SU-DHL-6 (cell line): ENCODE measurements around the gene SDF2L1.
"Not testable (repeated sequence)": the region's sequence is repeated elsewhere in the genome, so short reads cannot be mapped to it uniquely, and the experiment has no call there.

ENCODE experiments used
- H2AFZ ChIP-seq: fragments of 200-600 bp; sonication (generic); 2 replicates; pipeline ENCODE4 v1.6.1; 2014; ENCODE audit warnings: low read depth, mild to moderate bottlenecking, moderate library complexity, mixed read lengths, antibody characterized with exemption, low read length; ENCODE audit not compliant: severe bottlenecking
- H3F3A ChIP-seq: fragments of 200-600 bp; shearing (Covaris generic); 2 replicates; pipeline ENCODE4 v1.6.0; 2016; ENCODE audit warnings: antibody characterized with exemption, mild to moderate bottlenecking; ENCODE audit not compliant: insufficient read depth
- H3K27ac ChIP-seq: fragments of 200-600 bp; sonication (generic); 2 replicates; pipeline ENCODE4 v1.5.1; 2016; ENCODE audit warnings: low read depth, mild to moderate bottlenecking, low read length, moderate library complexity, mixed read lengths
- H3K27me3 ChIP-seq: fragments of 200-600 bp; sonication (generic), shearing (Covaris generic); 2 replicates; pipeline ENCODE4 v1.6.0; 2014; ENCODE audit warnings: mild to moderate bottlenecking, low read length
- H3K36me3 ChIP-seq: fragments of 200-600 bp; sonication (generic); 2 replicates; pipeline ENCODE4 v1.6.1; 2014; ENCODE audit warnings: mild to moderate bottlenecking, low read length, mixed read lengths
- H3K4me2 ChIP-seq: fragments of 300-600, 200-600 bp; shearing (Covaris generic), sonication (generic); 2 replicates; pipeline ENCODE4 v1.6.0; 2014; ENCODE audit warnings: low read length, low read depth, mild to moderate bottlenecking; ENCODE audit not compliant: poor library complexity, severe bottlenecking
- H3K4me3 ChIP-seq: fragments of 200-600 bp; sonication (generic); 2 replicates; pipeline ENCODE4 v1.5.1; 2014; ENCODE audit warnings: antibody characterized with exemption, low read length, mild to moderate bottlenecking, mixed read lengths; ENCODE audit not compliant: insufficient read depth, poor library complexity, severe bottlenecking
- H3K79me2 ChIP-seq: fragments of 200-600 bp; sonication (generic); 2 replicates; pipeline ENCODE4 v1.6.1; 2014; ENCODE audit warnings: mild to moderate bottlenecking, low read length, moderate library complexity; ENCODE audit not compliant: insufficient read depth
- H3K9ac ChIP-seq: fragments of 200-600 bp; sonication (generic); 2 replicates; pipeline ENCODE4 v1.7.0; 2014; ENCODE audit warnings: mild to moderate bottlenecking, low read length
- H3K9me2 ChIP-seq: fragments of 200-600 bp; sonication (generic); replicated peaks from 2 replicates; pipeline ENCODE4 v1.6.1; 2014; ENCODE audit warnings: low read length; ENCODE audit not compliant: insufficient read depth
- H3K9me3 ChIP-seq: fragments of 200-600 bp; sonication (generic); 2 replicates; pipeline ENCODE4 v1.6.1; 2014; ENCODE audit warnings: low read length, mixed read lengths; ENCODE audit not compliant: insufficient read depth
- H4K20me1 ChIP-seq: fragments of 200-600 bp; sonication (generic); 2 replicates; pipeline ENCODE4 v1.6.1; 2014; ENCODE audit warnings: low read depth, mild to moderate bottlenecking, antibody characterized with exemption, low read length, moderate library complexity, mixed read lengths
- EZH2phosphoT487 ChIP-seq: fragments of 200-600 bp; sonication (generic), shearing (Covaris generic); conservative IDR thresholded peaks from 2 replicates; pipeline ENCODE4 v1.6.1; 2018; ENCODE audit warnings: mild to moderate bottlenecking, antibody characterized with exemption, low read length, moderate library complexity, mixed read lengths
- TF ChIP-seq, protein P1 (sequence below): fragments of 200-600 bp; sonication (generic); IDR thresholded peaks from one replicate; pipeline ENCODE4 v1.5.1; 2017; ENCODE audit warnings: antibody characterized with exemption, mild to moderate bottlenecking, low read length, moderate library complexity; ENCODE audit not compliant: insufficient read depth, poor library complexity, severe bottlenecking

Gene SDF2L1

DNA sequence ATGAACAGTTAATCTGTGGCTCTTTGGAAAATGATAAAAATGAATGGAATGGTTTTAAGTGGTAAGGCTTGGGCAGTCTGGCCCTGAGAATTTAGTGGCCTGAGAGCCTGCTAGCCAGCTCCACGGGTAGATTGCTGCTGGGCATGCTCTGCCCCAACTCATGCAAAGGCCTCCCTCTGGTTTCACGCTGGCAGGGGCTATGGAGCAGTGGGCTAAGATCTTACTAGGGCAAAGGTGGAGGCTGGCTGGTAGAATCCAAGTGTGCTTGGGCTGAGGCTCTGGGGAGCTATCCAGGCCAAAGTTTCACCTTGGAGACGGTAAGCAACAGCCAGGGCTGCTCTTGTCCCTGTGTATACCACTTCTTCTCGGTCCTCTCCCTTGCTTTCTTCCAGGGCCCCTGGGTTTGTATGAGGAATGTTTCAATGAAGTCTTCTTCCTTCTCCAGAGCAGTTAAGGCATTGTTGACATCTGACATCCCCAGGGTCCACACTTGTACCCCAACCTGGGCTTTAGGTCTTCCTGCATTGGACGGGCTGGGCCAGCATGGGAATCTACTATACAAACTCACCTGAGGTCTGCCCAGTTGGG lies 47.1 kb upstream of the SDF2L1 start:
- Histone ChIP-seq H3K27ac (no peak overlapping the region), H3K4me2 (no peak overlapping the region), H3K36me3 (no peaks in the 10 kb centered on the region), H3K4me3 (no peak overlapping the region), H4K20me1 (no peaks in the 10 kb centered on the region), H2AFZ (no peak overlapping the region), H3K9ac (no peak overlapping the region), H3K27me3 (no peaks in the 10 kb centered on the region), H3F3A (no peaks in the 10 kb centered on the region), H3K79me2 (peaks cover 83% of the 10 kb centered on the region), H3K9me3 (no peaks in the 10 kb centered on the region), H3K9me2 (no peaks in the 10 kb centered on the region)
- no peak for TF ChIP-seq EZH2phosphoT487
- TF ChIP-seq, protein P1, sequence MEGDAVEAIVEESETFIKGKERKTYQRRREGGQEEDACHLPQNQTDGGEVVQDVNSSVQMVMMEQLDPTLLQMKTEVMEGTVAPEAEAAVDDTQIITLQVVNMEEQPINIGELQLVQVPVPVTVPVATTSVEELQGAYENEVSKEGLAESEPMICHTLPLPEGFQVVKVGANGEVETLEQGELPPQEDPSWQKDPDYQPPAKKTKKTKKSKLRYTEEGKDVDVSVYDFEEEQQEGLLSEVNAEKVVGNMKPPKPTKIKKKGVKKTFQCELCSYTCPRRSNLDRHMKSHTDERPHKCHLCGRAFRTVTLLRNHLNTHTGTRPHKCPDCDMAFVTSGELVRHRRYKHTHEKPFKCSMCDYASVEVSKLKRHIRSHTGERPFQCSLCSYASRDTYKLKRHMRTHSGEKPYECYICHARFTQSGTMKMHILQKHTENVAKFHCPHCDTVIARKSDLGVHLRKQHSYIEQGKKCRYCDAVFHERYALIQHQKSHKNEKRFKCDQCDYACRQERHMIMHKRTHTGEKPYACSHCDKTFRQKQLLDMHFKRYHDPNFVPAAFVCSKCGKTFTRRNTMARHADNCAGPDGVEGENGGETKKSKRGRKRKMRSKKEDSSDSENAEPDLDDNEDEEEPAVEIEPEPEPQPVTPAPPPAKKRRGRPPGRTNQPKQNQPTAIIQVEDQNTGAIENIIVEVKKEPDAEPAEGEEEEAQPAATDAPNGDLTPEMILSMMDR, result no peak

DNA sequence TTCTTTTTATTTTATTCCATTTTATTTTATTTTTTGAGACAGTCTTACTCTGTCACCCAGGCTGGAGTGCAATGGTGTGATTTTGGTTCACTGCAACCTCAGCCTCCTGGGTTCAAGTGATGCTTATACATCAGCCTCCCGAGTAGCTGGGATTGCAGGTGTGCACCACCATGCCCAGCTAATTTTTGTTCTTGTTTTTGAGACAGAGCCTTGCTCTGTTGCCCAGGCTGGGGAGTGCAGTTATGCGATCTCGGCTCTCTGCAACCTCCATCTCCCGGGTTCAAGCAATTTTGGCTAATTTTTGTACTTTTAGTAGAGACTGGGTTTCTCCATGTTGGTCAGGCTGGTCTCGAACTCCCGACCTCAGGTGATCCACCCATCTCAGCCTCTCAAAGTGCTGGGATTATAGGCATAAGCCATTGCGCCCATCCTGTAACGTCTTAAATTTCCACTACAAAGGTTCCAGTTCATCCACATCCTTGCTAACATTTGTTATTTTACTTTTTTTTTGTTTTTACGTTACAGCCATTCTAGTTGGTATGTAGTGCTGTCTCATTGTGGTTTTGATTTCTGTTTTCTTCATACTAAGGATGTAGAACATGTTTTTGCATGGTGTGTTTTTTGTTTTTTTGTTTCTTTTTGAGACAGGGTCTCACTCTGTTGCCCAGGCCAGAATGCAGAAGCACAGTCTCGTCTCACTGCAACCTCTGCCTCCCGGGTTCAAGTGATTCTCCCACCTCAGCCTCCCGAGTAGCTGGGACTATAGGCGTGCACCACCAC lies 45.6 kb upstream of the SDF2L1 start:
- not testable (repeated sequence) for H2AFZ ChIP-seq, H3K4me2 ChIP-seq, H3K36me3 ChIP-seq, H3K9me3 ChIP-seq, H3K9me2 ChIP-seq, H4K20me1 ChIP-seq, H3K27ac ChIP-seq, H3F3A ChIP-seq, H3K4me3 ChIP-seq, H3K9ac ChIP-seq, H3K27me3 ChIP-seq
- peaks cover 78% of the 10 kb centered on the region for H3K79me2 ChIP-seq

DNA sequence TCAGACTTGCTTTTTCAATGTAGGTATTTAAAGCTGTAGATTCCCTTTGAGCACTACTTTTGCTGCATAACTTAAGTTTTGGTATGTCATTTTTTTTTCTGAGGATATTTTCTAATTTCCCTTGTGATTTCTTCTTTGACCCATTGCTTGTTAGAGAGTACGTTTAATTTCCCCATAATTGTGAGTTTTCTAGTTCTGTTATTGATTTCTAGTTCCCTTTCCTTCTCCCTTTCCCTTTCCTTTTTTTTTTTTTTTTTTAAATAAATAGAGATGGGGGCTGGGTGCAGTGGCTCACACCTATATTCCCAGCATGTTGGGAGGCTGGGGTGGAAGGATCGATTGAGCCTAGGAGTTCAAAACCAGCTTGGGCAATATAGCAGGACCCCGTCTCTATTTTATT lies 43.8 kb upstream of the SDF2L1 start:
- H4K20me1 ChIP-seq, result no peaks in the 10 kb centered on the region
- no peaks in the 10 kb centered on the region for H3F3A ChIP-seq
- no peaks in the 10 kb centered on the region for H3K9me2 ChIP-seq
- no peaks in the 10 kb centered on the region for H3K36me3 ChIP-seq
- H3K4me3 ChIP-seq, result no peak overlapping the region
- peaks cover 71% of the 10 kb centered on the region for H3K79me2 ChIP-seq
- H2AFZ ChIP-seq, result no peak overlapping the region
- H3K9me3 ChIP-seq, result no peaks in the 10 kb centered on the region
- H3K9ac ChIP-seq, result no peak overlapping the region
- H3K27ac ChIP-seq, result no peak overlapping the region
- no peaks in the 10 kb centered on the region for H3K27me3 ChIP-seq
- no peak for TF ChIP-seq EZH2phosphoT487
- TF ChIP-seq, protein P1, result no peak
- H3K4me2 ChIP-seq, result no peak overlapping the region
